OCI-LY3 (cell line): Measurements from ENCODE around the gene IL21R.

ENCODE experiments used
- H2AFZ ChIP-seq: fragments of 200-600, 300-600 bp; shearing (Covaris generic); 2 replicates; pipeline ENCODE4 v1.6.0; 2014; ENCODE audit warnings: antibody characterized with exemption, low read depth, low read length
- H3K27ac ChIP-seq: fragments of 200-600, 300-600 bp; sonication (generic); 2 replicates; pipeline ENCODE4 v1.5.1; 2014; ENCODE audit warnings: mild to moderate bottlenecking, low read length, moderate library complexity, mixed read lengths
- H3K27me3 ChIP-seq: fragments of 200-600, 300-600 bp; sonication (generic); 2 replicates; pipeline ENCODE4 v1.6.1; 2014; ENCODE audit warnings: low read depth, low read length, mixed read lengths
- H3K36me3 ChIP-seq: fragments of 200-600, 300-600 bp; sonication (generic); replicated peaks from 2 replicates; pipeline ENCODE3; 2014; ENCODE audit warnings: low read depth, low read length, mixed read lengths
- H3K4me1 ChIP-seq: fragments of 300-600, 200-600 bp; sonication (generic); 2 replicates; pipeline ENCODE4 v1.6.1; 2014; ENCODE audit warnings: low read length, mixed read lengths
- H3K4me2 ChIP-seq: fragments of 200-600, 300-600 bp; sonication (generic); 2 replicates; pipeline ENCODE4 v1.6.1; 2014; ENCODE audit warnings: low read length, mixed read lengths
- H3K4me3 ChIP-seq: fragments of 300-600, 200-600 bp; sonication (generic); 2 replicates; pipeline ENCODE4 v1.5.1; 2014; ENCODE audit warnings: antibody characterized with exemption, mild to moderate bottlenecking, low read length, moderate library complexity
- H3K79me2 ChIP-seq: fragments of 300-600, 200-600 bp; shearing (Covaris generic); 2 replicates; pipeline ENCODE4 v1.6.1; 2014; ENCODE audit warnings: mild to moderate bottlenecking, low read length, mixed read lengths
- H3K9ac ChIP-seq: fragments of 300-600, 200-600 bp; shearing (Covaris generic); 2 replicates; pipeline ENCODE4 v1.6.0; 2014; ENCODE audit warnings: mild to moderate bottlenecking, low read length, moderate library complexity
- H3K9me3 ChIP-seq: fragments of 200-600, 300-600 bp; shearing (Covaris generic); 2 replicates; pipeline ENCODE4 v1.6.1; 2014; ENCODE audit warnings: low read length, mixed read lengths; ENCODE audit not compliant: insufficient read depth
- H4K20me1 ChIP-seq: fragments of 200-600, 300-600 bp; sonication (generic); 2 replicates; pipeline ENCODE4 v1.6.1; 2016; ENCODE audit warnings: low read length, mixed read lengths; ENCODE audit not compliant: insufficient read depth
- CTCF ChIP-seq: fragments of 200-600, 300-600 bp; sonication (generic); IDR thresholded peaks from 2 replicates; pipeline ENCODE4 v1.5.1; 2014; ENCODE audit warnings: antibody characterized with exemption, low read length, low read depth
- EZH2phosphoT487 ChIP-seq: fragments of 200-600 bp; shearing (Covaris generic); IDR thresholded peaks from 2 replicates; pipeline ENCODE4 v1.6.1; 2018; ENCODE audit warnings: antibody characterized with exemption, mixed run types, low read depth

The IL21R gene

DNA sequence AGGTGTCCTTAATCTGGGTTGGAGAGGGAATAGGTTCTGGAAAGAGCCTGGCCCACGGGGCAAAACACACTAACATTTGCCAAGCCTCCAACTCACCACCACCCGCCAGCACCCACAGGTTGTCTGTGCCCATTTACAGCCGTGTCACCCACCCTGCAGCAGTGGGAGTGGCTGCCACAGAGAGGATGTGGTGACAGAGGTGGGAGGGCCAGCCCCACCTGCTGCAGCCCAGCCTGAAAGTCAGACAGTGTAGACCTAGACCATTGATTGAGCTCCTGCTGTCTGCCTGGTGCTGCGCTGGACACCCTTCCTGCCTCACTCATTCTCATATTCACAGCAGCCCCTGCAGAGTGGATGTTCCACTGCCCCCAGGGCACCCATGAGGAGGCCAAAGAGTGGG, 44.7 kb downstream of the IL21R start:
- H3K4me1 ChIP-seq, result peaks cover 67% of the 10 kb centered on the region
- H2AFZ ChIP-seq, result no peak overlapping the region
- no peak overlapping the region for H3K9ac ChIP-seq
- peaks cover 92% of the 10 kb centered on the region for H3K36me3 ChIP-seq
- peaks cover 26% of the 10 kb centered on the region for H3K79me2 ChIP-seq
- no peaks in the 10 kb centered on the region for H3K9me3 ChIP-seq
- no peak overlapping the region for H3K4me3 ChIP-seq
- no peaks in the 10 kb centered on the region for H3K27me3 ChIP-seq
- TF ChIP-seq EZH2phosphoT487 (no peak), CTCF (no peak)
- peak overlapping the region; percentile 96 for H3K27ac ChIP-seq
- peaks cover 35% of the 10 kb centered on the region for H4K20me1 ChIP-seq
- H3K4me2 ChIP-seq, result no peak overlapping the region

- H2AFZ ChIP-seq, result no peak overlapping the region
- H3K9ac ChIP-seq, result no peak overlapping the region
- no peak overlapping the region for H3K4me2 ChIP-seq
- H3K27me3 ChIP-seq, result no peaks in the 10 kb centered on the region
- peaks cover 70% of the 10 kb centered on the region for H3K4me1 ChIP-seq
- no peak overlapping the region for H3K4me3 ChIP-seq
- H3K9me3 ChIP-seq, result no peaks in the 10 kb centered on the region
- H3K79me2 ChIP-seq, result peaks cover 22% of the 10 kb centered on the region
- peaks cover 31% of the 10 kb centered on the region for H4K20me1 ChIP-seq
- H3K27ac ChIP-seq, result peak overlapping the region; percentile 96
- TF ChIP-seq EZH2phosphoT487, result no peak
- no peak for TF ChIP-seq CTCF
- peaks cover 90% of the 10 kb centered on the region for H3K36me3 ChIP-seq
Measured at GRCh38 chr16:27447301-27447700, 45.3 kb downstream of the IL21R start.

GRCh38 chr16:27448532-27449433, 46.8 kb downstream of the IL21R start:
- peak overlapping the region; percentile 46; the same call in 1 of the 2 replicates for H3K9ac ChIP-seq
- peak overlapping the region; percentile 24; the same call in 1 of the 2 replicates for H3K4me3 ChIP-seq
- no peak overlapping the region for H2AFZ ChIP-seq
- H3K36me3 ChIP-seq, result peaks cover 91% of the 10 kb centered on the region
- TF ChIP-seq CTCF (no peak), EZH2phosphoT487 (no peak)
- H3K4me1 ChIP-seq, result peaks cover 85% of the 10 kb centered on the region
- H3K9me3 ChIP-seq, result peaks cover 4% of the 10 kb centered on the region; the same call in 1 of the 2 replicates
- peak overlapping the region; percentile 96 for H3K27ac ChIP-seq
- H3K27me3 ChIP-seq, result no peaks in the 10 kb centered on the region
- H4K20me1 ChIP-seq, result peaks cover 24% of the 10 kb centered on the region; the same call in 1 of the 2 replicates
- peak overlapping the region; percentile 58; the same call in 1 of the 2 replicates for H3K4me2 ChIP-seq
- peaks cover 13% of the 10 kb centered on the region for H3K79me2 ChIP-seq
